ENCODE results near the gene ZNF587B. TPM values are rescaled to one million over a fixed set of nuclear protein-coding genes. Genes with fewer than 3 reads are reported as not detected.
"Not testable (repeated sequence)": the region's sequence is repeated elsewhere in the genome, so short reads cannot be mapped to it uniquely, and the experiment has no call there.

ZNF587B gene
- total RNA-seq, 1 donor from 2014 or later = 25.1 TPM

DNA sequence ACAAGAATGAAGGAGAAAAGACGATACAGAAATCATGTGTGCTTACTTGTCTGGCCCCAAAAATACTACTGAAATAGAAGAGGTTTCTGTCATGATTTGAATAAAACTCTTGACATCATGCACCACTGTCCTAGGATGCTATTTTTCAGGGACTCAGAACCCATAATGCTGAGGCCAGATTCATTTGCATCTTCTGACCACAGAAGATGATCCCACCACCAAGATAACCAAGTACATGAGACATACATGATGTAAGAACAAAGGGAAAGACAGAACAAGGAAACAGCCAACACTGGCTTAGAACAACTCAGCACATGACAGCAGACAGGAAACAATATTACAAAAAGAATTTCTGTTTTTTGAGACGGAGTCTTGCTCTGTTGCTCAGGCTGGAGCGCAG, 17.9 kb upstream of the ZNF587B start:
- H3K9me3 Mint-ChIP-seq = no peaks in the 10 kb centered on the region
- no peak for DNase-seq (ENCODE audit: low spot score)
- peaks cover 39% of the 10 kb centered on the region for H3K36me3 Mint-ChIP-seq (ENCODE audit: low read depth)
- H3K27ac Mint-ChIP-seq = peak overlapping the region; percentile 79
- intact Hi-C loops (cut with micrococcal nuclease) = loop anchor here (10.0 kb wide), 3 partner anchors 513 to 1497 kb away; partner anchors contain the start of genes RPS5, ZNF837, ZSCAN22 and ZSCAN5A
- peak overlapping the region; percentile 69 for H3K4me3 Mint-ChIP-seq
- no peaks in the 10 kb centered on the region for H3K27me3 Mint-ChIP-seq (ENCODE audit: insufficient read depth)
- peaks cover 31% of the 10 kb centered on the region for H3K4me1 Mint-ChIP-seq (ENCODE audit: low read depth)

DNA sequence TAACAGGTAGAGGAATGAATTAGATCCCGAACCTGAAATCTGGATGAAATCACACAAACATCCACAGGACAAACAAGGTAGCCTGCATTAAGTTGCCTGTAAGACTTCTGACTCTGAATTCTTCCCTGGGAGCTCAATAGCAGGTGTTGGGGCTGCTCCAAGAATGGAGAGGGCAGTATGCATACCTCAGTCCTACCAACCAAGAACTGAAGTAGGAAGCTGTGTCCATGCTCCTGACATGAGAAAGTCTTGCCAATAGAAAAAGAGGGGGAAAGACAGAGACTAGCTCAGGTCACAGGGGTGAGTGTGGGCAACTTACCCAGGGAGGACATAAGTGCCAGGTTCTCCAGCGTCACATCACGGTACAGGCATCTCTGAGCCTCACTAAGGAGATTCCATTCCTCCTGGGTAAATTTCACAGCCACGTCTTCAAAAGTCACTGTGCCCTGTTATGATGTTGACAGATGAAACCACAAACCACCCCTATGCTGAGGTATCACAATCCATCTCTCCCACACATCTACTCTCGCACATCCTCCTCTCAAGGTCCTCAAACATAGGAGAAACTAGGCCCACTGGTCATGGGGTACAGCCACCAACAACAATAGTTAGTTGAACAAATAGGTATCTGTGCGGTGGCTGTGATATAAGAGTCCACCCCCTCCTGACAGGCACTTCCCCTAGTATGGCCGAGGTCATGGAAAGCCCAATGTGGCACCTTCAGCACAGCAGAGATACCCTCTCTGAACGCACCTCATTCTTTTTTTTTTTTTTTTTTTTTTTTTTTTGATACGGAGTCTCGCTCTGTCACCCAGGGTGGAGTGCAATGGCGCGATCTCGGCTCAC, 16.9 kb upstream of the ZNF587B start:
- DNase-seq (ENCODE audit: low spot score); H3K9me3 Mint-ChIP-seq; H3K27me3 Mint-ChIP-seq (ENCODE audit: insufficient read depth): not testable (repeated sequence)
- Mint-ChIP-seq H3K4me1 (ENCODE audit: low read depth) (peaks cover 31% of the 10 kb centered on the region), H3K4me3 (peak overlapping the region; percentile 97), H3K27ac (peak overlapping the region; percentile 79), H3K36me3 (ENCODE audit: low read depth) (peaks cover 32% of the 10 kb centered on the region)
- intact Hi-C loops (cut with micrococcal nuclease) = loop anchor here (10.0 kb wide), 3 partner anchors 512 to 1498 kb away; partner anchors contain the start of genes RPS5, ZNF837, ZSCAN22 and ZSCAN5A

DNA sequence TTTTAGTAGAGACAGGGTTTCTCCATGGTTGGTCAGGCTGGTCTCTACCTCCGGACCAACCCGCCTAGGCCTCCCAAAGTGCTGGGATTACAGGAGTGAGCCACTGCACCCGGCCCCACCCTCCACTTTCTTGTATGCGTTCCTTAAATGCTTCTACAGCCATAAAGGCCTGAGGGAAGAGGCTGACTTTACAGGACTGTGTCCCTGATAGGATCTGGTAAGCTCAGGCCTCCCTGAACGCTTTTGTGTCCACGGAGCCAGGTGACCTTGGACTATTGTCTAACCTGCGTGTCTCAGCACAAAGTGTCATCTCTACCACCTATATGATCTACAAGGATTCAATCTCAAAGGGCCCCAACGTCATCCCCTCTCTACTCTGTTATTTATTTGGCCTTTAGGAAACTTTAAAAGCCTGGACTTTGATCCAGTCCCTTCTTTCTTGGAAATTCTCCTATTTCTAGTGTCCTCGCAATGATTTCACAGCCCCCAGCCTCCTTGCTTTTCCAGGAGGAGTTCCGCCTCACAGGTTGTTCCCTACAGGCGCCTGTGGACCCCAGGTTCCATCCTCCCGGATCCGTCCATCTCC, 16.1 kb upstream of the ZNF587B start:
- Mint-ChIP-seq H3K9me3 (no peaks in the 10 kb centered on the region), H3K27me3 (ENCODE audit: insufficient read depth) (no peaks in the 10 kb centered on the region), H3K4me3 (peak overlapping the region; percentile 97), H3K27ac (peak overlapping the region; percentile 95), H3K4me1 (ENCODE audit: low read depth) (peaks cover 37% of the 10 kb centered on the region), H3K36me3 (ENCODE audit: low read depth) (peaks cover 27% of the 10 kb centered on the region)
- intact Hi-C loops (cut with micrococcal nuclease) = loop anchor here (1.0 to 10.0 kb wide), 9 partner anchors 35 to 1499 kb away; partner anchors contain the start of genes RPS5, ZNF17, ZNF584 and ZNF586
- DNase-seq (ENCODE audit: low spot score) = no peak

DNA sequence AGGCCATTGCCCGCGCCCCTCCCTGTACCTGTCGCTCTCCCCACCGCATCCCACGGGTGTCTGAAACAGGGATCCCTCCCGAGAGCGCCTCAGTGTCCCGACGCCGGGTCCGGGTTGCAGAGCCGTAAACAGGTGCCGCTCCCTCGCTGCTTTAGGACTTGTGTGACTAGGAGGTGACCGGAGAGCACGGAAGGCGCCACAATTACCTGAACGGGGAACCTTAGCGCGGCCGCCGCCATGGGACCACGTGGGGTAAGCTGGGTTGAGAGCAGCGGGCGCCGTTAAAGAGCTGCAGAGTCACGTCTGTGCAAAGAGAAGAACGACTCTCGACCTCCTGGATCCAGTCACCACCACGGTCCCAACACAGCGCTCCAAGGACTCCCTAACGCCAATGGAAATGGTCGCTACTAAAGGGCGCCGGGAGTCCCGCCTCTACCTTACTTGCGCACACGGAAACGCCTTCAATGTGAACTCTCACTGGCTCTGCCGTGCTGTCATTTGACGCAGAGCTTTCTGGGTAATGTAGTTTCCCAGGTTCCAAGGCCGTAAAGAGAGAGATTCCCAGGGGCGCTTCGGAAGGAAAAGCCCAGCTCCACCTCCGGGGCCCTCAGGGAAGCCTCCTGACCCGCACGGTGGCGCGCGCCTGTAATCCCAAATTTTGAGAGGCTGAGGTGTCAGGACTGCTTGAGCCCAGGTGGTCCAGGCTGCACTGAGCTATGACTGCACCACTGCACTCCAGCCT, 15.4 kb upstream of the ZNF587B start, which contains the start of gene ZNF552:
TSS of gene ZNF552 (minus strand) at position 409 of the 742 bp plus-strand sequence. CDS start at position 239, 170 bp downstream.
- Mint-ChIP-seq H3K9me3 (no peaks in the 10 kb centered on the region), H3K27ac (peak within 1 kb of the TSS; percentile 95), H3K27me3 (ENCODE audit: insufficient read depth) (no peaks in the 10 kb centered on the region), H3K36me3 (ENCODE audit: low read depth) (peaks cover 22% of the 10 kb centered on the region), H3K4me3 (peak within 1 kb of the TSS; percentile 97), H3K4me1 (ENCODE audit: low read depth) (peaks cover 37% of the 10 kb centered on the region)
- intact Hi-C loops (cut with micrococcal nuclease) = loop anchor here (1.0 to 10.0 kb wide), 9 partner anchors 35 to 1500 kb away; partner anchors contain the start of genes RPS5, ZNF17, ZNF584 and ZNF586
- DNase-seq (ENCODE audit: low spot score) = peak; percentile 74

DNA sequence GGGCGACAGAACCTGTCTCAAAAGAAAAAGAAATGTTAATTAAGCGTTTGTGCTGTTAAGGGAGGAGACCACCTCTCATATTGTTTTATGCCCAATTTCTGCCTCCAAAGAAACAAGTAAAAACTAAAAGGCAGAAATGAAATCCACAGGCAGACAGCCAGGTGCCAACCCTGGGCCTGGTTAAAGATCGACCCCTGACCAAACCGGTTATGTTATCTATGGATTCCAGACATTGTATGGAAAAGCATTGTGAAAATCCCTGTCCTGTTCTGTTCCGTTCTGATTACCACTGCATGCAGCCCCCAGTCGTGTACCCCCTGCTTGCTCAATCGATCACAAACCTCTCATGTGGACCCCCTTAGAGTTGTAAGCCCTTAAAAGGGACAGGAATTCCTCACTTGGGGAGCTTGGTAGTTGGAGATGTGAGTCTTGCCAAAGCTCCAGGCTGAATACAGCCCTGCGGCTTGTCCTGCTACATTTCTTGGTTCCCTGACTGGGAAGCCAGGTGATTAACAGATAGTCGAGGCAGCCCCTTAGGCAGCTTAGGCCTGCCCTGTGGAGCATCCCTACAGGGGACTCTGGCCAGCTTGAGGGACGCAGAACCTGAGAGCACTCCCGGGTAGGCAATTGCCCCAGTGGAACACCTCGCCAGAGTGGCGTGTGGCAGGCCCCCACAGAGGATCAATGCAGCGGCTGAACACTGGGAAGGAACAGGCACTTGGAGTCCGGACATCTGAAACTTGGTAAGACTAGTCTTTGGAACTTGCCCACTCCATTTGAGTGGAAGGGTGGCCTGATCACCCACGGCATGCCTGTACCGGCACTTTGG, 14.6 kb upstream of the ZNF587B start:
- Mint-ChIP-seq H3K9me3 (no peaks in the 10 kb centered on the region), H3K4me3 (peak overlapping the region; percentile 97), H3K36me3 (ENCODE audit: low read depth) (peaks cover 22% of the 10 kb centered on the region), H3K27ac (peak overlapping the region; percentile 95), H3K27me3 (ENCODE audit: insufficient read depth) (no peaks in the 10 kb centered on the region), H3K4me1 (ENCODE audit: low read depth) (peaks cover 44% of the 10 kb centered on the region)
- no peak for DNase-seq (ENCODE audit: low spot score)
- intact Hi-C loops (cut with micrococcal nuclease) = loop anchor here (2.0 to 10.0 kb wide), 4 partner anchors 509 to 1501 kb away; partner anchors contain the start of genes RPS5, ZNF584, ZNF837 and ZSCAN22

DNA sequence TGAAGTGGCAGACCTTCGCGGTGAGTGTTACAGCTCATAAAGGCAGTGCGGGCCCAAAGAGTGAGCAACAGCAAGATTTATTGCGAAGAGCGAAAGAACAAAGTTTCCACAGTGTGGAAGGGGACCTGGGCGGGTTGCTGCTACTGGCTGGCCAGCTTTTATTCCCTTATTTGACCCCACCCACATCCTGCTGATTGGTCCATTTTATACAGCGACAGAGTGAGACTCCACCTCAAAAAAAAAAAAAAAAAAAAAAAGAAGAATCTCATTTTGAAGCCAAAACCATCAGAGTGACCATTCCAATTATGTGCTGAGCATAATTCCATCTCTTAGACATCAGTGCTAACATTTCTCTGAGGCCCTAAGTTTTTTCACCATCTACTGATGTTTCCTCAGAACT, 13.4 kb upstream of the ZNF587B start:
- DNase-seq (ENCODE audit: low spot score) = no peak
- peaks cover 23% of the 10 kb centered on the region for H3K36me3 Mint-ChIP-seq (ENCODE audit: low read depth)
- no peaks in the 10 kb centered on the region for H3K27me3 Mint-ChIP-seq (ENCODE audit: insufficient read depth)
- no peak overlapping the region for H3K4me3 Mint-ChIP-seq
- intact Hi-C loops (cut with micrococcal nuclease) = loop anchor here (10.0 kb wide), 3 partner anchors 508 to 1502 kb away; partner anchors contain the start of genes RPS5, ZNF837, ZSCAN22 and ZSCAN5A
- H3K9me3 Mint-ChIP-seq = no peaks in the 10 kb centered on the region
- H3K4me1 Mint-ChIP-seq (ENCODE audit: low read depth) = peaks cover 51% of the 10 kb centered on the region
- H3K27ac Mint-ChIP-seq = no peak overlapping the region

DNA sequence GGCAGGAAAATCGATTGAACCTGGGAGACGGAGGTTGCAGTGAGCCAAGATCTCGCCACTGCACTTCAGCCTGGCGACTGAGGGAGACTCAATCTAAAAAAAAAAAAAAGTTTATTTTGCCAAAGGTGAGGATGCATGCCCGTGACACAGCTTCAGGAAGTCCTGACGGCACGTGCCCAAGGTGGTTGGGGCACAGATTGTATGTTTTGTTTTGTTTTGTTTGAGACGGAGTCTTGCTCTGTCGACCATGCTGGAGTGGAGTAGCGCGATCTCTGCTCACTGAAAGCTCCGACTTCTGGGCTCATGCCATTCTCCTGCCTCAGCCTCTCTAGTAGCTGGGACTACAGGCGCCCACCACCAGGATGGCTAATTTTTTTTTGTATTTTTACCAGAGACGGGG, 12.1 kb upstream of the ZNF587B start:
- Mint-ChIP-seq H3K4me1 (ENCODE audit: low read depth) (peaks cover 47% of the 10 kb centered on the region), H3K4me3 (no peak overlapping the region), H3K27ac (no peak overlapping the region), H3K9me3 (no peaks in the 10 kb centered on the region), H3K36me3 (ENCODE audit: low read depth) (peaks cover 27% of the 10 kb centered on the region), H3K27me3 (ENCODE audit: insufficient read depth) (no peaks in the 10 kb centered on the region)
- no peak for DNase-seq (ENCODE audit: low spot score)
- intact Hi-C loops (cut with micrococcal nuclease) = loop anchor here (2.0 to 10.0 kb wide), 5 partner anchors 99 to 1503 kb away; partner anchors contain the start of genes RPS5, ZNF416, ZNF417 and ZNF837

DNA sequence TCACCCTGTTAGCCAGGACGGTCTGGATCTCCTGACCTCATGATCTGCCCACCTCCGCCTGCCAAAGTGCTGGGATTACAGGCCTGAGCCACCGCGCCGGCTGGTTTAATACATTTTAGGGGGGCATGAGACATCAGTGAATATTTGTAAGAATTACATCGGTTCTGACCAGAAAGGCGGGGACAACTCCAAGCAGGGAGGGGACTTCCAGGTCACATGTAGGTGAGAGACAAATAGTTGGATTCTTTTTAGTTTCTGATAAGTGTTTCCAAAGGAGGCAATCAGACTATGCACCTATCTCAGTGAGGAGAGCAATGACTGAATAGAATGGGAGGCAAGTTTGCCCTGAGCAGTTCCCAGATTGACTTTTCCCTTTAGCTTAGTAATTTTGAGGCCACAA, 11.7 kb upstream of the ZNF587B start:
- intact Hi-C loops (cut with micrococcal nuclease) = loop anchor here (2.0 to 10.0 kb wide), 5 partner anchors 98 to 1504 kb away; partner anchors contain the start of genes RPS5, ZNF416, ZNF417 and ZNF837
- no peak for DNase-seq (ENCODE audit: low spot score)
- H3K27me3 Mint-ChIP-seq (ENCODE audit: insufficient read depth) = no peaks in the 10 kb centered on the region
- H3K9me3 Mint-ChIP-seq = no peaks in the 10 kb centered on the region
- H3K27ac Mint-ChIP-seq = peak overlapping the region; percentile 74
- H3K4me3 Mint-ChIP-seq = peak overlapping the region; percentile 99
- peaks cover 28% of the 10 kb centered on the region for H3K36me3 Mint-ChIP-seq (ENCODE audit: low read depth)
- peaks cover 47% of the 10 kb centered on the region for H3K4me1 Mint-ChIP-seq (ENCODE audit: low read depth)

DNA sequence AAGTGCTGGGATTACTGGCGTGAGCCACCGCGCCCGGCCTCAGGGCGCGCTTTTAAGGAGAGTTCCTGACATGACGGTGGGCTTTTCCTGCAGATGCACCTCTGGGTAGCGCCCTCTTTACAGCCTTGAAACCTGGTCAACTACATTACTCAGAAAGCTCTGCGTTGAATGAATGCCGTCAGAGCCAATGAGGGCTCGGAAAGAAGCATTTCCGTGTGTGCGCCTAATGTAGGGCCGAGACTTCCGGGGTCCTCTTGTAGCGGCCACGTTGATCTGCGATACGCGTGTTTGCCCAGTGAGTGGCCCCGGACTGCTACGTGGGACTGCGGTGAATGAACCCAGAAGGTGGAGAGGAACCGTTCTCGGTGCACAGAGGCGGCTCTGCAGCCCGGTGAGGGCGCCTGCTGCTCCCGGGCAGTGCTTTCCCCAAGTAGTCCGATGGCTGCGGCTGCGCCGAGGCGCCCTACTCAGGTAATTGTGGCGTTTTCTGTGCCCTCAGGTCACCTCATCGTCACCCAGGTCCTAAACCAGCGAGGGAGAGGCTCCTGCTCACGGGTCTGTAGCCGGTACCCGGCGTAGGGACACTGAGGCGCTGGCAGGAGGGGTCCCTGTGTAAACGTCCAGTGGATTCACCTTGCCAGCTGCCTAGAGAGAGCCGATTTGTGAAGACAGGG, 10.5 kb upstream of the ZNF587B start:
- Mint-ChIP-seq H3K4me1 (ENCODE audit: low read depth) (peaks cover 50% of the 10 kb centered on the region), H3K36me3 (ENCODE audit: low read depth) (peaks cover 31% of the 10 kb centered on the region), H3K27me3 (ENCODE audit: insufficient read depth) (no peaks in the 10 kb centered on the region), H3K9me3 (no peaks in the 10 kb centered on the region), H3K27ac (peak overlapping the region; percentile 98), H3K4me3 (peak overlapping the region; percentile 99)
- intact Hi-C loops (cut with micrococcal nuclease) = loop anchor here (1.0 to 10.0 kb wide), 11 partner anchors 30 to 1505 kb away; partner anchors contain the start of genes RPS5, ZNF416, ZNF417 and ZNF586
- DNase-seq (ENCODE audit: low spot score) = peak; percentile 76

DNA sequence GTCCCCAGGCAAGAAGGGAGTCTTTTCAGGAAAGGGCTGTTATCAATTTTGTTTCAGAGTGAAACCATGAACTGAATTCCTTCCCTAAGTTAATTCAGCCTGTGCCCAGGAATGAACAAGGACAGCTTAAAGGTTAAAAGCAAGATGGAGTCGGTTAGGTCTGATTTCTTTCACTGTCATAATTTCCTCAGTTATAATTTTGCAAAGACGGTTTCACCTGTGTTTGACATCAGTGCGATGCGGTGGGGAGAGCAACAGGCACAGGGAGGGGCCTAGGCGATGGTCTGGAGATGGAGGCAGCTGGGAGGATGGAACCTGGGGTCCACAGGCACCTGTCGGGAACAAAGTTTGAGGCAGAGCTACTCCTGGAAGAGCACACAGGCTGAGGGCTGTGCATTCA, 9.5 kb upstream of the ZNF587B start:
- intact Hi-C loops (cut with micrococcal nuclease) = no loop called here
- Mint-ChIP-seq H3K4me3 (peak overlapping the region; percentile 99), H3K27ac (peak overlapping the region; percentile 98), H3K27me3 (ENCODE audit: insufficient read depth) (no peaks in the 10 kb centered on the region), H3K36me3 (ENCODE audit: low read depth) (peaks cover 32% of the 10 kb centered on the region), H3K9me3 (no peaks in the 10 kb centered on the region), H3K4me1 (ENCODE audit: low read depth) (peaks cover 42% of the 10 kb centered on the region)
- no peak for DNase-seq (ENCODE audit: low spot score)

DNA sequence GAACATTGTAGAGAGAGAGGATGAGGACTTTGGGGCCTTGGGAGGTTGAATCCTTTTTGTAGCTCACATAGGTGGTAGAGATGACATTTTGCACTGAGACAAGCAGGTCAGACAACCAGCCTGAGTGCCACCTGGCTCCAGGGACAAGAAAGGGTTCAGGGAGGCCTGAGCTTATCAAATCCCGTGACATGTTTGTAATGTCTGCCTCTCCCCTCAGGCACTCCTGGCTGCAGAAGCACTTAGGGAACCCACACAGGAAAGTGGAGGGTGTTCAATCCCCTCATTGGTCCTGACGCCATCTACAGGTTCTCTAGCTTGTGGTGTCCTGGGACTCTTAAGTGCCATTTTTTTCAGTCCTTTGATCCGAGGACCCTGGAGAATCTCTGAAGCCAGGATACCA, 9.0 kb upstream of the ZNF587B start:
- peaks cover 34% of the 10 kb centered on the region for H3K36me3 Mint-ChIP-seq (ENCODE audit: low read depth)
- DNase-seq (ENCODE audit: low spot score); H3K9me3 Mint-ChIP-seq; H3K27me3 Mint-ChIP-seq (ENCODE audit: insufficient read depth); intact Hi-C loops (cut with micrococcal nuclease): not testable (repeated sequence)
- H3K4me1 Mint-ChIP-seq (ENCODE audit: low read depth) = peaks cover 42% of the 10 kb centered on the region
- peak overlapping the region; percentile 9 for H3K27ac Mint-ChIP-seq
- peak overlapping the region; percentile 99 for H3K4me3 Mint-ChIP-seq
